CD4-positive, alpha-beta T cell treated with Interleukin-17A for 1 hour (primary cell): Measurements from ENCODE around the gene FKBP4.

Experiments
- DNase-seq: peaks from one replicate; pipeline ENCODE4 v3.0.0-alpha.2; 2020

FKBP4 gene

DNA sequence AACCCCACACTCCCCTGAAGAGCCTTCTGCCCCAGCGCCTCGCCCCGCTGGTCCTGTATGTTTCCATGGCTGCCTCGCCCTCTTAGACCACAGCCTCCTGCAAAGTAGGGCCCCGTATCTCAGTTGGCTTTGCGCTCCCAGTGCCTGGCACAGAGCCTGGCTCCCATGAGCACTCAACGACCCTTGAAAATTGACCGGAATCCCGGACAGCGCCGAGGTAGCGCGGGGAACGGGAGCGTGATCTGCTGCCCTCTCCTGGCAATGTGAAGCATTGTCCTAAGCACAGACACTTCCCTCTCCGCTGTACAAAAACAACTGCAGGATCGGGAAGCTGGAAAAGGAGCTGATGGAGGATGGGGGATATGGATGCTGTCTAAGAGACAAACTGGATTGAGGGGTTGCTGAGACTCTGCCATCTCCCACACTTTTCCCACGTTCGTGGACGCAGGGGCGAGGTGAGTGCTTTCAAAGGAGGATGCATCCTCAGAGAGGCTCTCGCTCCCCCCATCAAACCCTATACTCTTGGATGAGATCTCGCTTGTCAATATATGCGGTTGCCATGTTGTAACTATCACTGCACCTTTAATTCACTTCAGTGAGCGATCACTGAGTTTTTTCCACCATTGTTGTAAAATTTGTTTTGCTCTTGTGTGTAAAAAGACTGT lies 10.7 kb upstream of the FKBP4 start:
- DNase-seq = peak; percentile 53

DNA sequence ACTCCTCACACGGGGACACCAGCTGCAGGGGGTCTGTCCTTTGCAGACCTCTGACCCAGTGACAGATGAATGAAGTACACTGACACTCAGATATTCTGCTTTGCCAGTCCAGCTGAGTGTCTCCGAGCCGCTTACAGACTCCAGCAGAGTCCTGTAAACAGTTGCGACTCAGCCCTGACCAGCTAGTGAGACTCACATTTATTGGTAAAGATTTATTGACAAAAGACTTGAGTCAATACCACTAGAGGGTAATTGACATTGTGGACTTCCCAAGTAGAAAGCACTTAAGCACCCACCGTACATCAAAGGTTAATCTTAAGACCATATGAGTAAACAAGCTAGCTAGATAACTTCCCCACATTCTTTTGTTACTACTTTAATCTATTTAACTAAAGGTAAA lies 9.8 kb upstream of the FKBP4 start:
- no peak for DNase-seq

DNA sequence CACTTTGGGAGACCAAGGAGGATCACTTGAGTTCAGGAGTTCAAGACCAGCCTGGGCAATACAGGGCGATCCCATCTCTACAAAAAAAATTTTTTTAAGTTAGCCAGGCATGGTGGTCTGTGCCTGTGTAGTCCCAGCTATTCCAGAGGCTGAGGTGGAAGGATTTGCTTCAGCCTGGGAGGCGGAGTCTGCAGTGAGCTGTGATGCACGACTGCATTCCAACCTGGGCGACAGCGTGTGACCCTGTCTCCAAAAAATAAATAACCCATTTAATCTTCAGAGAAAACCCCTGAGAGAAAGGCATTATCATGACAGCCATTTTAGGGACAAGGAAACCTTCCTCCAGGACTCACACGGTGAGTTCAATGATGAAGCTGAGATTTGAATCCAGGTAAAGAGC lies 3.7 kb upstream of the FKBP4 start:
- DNase-seq = no peak

DNA sequence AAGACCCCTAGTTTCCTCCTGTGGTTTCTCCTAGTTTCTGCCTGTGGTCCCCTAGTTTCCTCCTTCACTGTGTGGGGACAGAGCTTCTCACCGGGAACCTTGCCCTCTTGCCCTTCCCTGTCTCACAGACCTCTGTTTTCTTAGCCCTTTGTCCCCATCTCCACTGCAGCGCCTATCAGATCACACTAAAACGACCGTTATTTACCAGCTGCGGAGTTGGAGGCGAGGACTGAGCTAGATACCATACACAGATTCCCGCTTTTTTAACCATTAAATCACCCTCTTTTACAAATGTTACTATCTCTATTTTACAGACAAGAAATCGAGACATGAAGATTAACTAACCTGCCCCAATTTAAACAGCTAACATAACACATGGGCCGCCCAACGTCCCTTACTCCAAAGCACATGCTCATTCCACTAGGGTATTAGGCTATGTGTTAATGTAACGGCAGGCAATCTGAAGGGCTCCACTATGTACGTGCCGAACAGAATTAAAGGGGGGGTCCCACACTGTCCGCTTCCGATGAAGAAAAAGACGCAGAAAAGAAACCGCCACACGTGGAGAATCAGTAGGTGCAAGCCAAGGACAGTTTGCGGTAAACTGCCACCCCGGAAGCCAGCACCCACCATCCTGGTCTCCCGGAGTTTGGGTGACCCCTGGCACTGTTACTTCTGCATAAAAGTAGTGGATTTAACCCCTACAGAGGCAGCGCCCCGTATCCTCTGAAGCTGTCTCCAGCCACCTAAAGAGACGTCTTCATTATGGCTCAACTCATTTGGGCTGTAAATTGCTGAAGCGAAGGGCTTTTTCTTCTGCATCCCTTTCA lies 1.9 kb upstream of the FKBP4 start:
- DNase-seq = no peak

DNA sequence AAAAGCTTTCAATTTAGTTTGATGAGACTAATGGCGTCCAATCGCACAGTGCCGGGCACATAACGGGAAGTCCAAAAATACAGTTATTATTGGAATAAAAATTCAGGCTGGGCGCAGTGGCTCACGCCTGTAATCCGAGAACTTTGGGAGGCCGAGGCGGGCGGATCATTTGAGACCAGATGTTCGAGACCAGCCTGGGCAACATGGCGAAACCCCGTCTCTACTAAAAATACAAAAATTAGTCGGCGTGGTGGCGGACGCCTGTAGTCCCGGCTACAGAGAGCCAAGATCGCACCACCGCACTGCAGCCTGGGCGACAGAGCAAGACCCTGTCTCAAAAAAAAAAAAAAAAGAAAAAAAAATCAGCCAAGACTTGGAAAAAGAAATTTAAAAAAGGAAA lies 1.2 kb upstream of the FKBP4 start:
- DNase-seq = no peak

DNA sequence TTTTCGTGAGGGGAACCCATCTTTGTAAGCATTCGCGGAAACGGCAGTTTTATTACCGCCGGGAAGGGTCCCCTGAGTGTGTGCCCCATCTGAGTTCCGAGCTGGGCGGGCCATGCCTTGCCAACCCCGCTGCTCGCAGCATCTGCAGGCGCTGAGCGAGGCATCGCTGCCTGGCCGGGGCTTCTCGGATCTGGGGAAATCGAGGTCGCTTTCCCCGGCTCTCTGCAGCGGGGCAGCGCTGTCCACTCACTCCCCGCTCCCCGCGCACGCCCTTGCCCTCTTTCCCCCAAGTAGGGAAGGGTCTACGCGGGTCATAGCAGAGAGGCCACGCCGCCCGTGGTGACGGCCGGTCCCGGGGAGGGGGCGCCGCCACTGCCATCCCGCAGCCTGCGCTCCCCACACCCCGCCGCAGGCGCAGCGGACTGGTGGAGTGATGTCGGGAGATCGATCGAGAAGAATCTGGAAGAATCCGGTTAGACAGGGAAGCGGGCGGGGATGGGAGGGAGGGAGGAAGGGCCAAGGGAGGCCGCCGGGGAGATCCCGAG lies 507 bp upstream of the FKBP4 start:
- peak; percentile 17 for DNase-seq

DNA sequence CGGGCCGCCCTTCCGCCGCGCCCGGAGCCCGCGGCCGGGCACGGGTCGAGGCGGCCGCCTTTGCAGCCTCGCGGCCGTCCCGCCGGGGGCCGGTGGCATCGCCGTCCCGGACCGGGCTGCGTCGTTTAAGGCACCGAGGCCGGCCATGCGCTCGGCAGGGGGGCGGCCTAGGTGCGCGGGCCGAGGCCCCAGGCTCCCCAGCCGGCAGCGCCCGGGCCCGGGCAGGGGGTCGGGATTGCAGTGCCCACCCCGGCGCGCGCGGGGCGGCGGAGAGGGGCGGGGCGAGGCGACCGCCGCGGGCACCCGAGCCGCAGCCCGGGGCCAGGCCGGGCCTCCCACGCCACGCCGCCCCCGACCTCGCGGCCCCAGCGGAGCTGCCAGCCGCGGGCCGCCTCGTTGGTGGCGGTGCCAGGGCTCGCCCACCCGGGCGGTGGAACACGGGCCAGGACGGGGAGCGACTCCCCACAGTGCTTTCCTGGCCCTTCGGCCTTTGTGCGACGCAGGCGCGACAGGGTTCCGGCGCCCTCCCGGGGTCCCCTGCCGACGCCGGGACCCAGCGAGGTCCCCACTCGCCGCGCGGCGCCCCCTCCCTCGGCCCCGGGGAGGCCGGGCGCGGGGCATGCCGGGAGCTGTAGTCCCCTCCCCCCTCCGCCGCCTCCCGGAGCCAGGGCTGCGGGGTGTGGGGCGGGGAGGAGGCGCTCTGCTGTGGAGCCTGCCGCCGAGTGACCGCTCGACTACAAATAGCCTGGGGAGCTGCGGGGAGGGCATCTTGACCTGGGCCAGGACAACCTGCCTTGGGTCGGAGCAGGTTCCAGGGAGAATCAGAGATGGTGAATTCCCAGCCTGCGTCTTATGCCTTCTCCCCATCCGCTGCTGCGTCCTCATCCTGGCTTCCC lies 769 bp downstream of the FKBP4 start:
- peak; percentile 72 for DNase-seq

DNA sequence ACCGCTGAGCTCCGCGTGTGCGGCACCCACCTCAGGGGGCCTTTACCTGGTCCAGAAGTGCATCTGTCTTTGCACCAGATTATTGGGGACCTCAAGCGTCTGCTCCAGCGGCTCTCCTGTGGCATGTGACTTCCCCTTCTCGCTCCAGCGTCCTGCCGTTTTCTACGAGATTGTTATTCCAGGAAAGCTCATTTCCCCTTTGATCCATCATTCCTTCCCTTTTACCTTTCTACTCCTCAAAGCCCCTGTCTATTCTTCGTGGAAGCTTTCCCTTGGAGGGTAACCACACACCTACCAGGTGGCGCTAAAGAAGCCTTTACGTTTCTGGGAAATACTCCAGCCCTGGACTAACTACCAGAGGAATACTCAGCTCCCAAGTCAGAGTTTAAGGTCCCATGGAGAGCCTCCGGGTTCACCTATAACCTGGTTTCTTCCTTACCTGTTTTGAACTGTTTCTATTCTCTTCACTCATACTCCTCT lies 1.5 kb downstream of the FKBP4 start:
- no peak for DNase-seq

DNA sequence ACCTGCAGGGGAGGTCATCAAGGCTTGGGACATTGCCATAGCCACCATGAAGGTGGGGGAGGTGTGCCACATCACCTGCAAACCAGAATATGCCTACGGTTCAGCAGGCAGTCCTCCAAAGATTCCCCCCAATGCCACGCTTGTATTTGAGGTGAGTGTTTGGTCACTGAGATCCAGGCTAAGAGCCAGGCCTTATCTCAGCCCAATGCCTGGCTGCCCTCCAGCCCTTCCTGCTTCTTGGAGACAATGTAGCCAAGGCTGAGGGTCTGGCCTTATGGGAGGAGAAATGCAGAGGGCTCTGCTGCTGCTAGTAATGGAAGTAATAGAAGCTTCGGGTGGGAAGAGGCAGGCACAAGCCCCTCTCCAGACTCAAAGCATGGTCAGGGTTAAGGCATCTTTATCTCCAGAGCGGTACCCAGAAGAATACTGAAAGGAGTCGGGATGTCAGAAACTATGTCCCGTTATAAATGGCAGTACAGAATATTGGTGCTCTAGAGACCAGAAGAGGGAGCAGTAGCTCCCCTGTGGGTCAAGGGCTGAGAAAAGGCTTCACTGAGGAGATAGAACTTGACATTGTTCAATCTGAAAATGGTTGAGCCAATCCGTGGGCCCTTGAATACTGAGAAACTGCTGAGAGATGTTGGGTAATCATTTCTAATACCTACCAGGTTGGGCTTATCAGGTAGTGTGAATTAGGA lies 3.1 kb downstream of the FKBP4 start:
- no peak for DNase-seq

DNA sequence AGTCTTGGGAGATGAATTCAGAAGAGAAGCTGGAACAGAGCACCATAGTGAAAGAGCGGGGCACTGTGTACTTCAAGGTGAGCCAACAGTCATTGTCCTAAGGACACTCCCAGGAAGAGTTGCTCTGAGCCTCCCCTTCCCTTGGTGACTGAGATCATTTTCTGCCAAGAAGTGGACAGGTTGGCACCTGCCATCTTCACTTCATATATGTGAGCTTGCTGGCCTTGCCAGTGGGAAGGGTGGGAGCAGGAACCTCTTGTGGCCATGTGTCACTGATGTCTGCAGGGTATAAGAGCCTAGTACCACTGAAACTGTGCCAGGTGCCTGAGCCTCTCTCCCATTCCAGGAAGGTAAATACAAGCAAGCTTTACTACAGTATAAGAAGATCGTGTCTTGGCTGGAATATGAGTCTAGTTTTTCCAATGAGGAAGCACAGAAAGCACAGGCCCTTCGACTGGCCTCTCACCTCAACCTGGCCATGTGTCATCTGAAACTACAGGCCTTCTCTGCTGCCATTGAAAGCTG lies 5.3 kb downstream of the FKBP4 start:
- no peak for DNase-seq

DNA sequence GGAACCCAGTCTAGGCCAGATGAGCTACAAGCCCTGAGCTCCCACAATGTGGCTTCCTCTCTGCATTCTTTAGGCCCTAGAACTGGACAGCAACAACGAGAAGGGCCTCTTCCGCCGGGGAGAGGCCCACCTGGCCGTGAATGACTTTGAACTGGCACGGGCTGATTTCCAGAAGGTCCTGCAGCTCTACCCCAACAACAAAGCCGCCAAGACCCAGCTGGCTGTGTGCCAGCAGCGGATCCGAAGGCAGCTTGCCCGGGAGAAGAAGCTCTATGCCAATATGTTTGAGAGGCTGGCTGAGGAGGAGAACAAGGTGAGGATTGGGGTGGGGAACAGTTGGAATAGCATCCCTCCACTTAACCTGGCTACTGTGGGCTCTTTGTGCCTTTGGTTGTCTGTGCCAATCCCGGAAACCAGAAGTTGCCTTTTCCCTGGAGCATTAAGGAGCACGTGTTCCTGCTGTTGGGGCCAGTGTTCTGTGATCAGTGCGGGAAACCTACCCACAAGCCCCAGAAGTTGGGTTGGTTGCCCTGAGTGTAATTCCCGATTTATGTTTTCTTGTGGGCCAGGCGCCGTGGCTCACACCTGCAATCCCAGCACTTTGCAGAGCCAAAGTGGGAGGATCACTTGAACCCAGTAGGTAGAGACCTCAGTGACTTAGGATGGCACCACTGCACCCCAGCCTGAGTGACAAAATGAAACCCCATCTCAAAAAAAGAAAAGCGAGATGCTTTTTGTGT lies 6.4 kb downstream of the FKBP4 start:
- DNase-seq = no peak

DNA sequence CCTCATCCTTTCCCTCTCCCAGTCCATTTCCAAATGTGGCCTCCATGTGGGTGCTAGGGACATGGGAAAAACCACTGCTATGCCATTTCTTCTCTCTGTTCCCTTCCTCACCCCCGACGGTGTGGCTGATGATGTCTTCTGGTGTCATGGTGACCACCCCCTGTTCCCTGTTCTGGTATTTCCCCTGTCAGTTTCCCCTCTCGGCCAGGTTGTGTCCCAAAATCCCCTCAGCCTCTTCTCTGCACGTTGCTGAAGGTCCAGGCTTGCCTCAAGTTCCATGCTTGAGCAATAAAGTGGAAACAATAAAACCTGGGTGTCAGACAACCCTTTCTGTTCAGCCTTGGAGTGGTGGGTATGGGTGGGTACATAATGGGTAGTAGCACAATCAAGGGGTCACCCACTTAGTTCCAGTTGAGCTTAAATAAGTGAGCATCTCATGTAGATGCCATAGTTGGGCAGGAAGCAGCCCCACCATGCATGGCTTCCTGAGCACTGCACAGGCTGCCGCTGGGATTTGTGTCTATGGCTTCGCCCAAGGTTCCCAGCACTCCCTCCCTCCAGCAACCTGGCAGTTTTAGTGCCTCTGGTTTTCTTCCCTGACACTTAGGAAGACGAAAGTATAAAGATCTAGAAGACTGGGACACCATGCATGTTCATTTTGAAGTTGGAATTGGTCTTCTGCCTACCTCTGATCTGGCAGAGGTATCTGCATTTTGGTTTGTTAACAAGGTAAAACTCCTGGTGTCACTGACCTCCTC lies 9.0 kb downstream of the FKBP4 start:
- no peak for DNase-seq

DNA sequence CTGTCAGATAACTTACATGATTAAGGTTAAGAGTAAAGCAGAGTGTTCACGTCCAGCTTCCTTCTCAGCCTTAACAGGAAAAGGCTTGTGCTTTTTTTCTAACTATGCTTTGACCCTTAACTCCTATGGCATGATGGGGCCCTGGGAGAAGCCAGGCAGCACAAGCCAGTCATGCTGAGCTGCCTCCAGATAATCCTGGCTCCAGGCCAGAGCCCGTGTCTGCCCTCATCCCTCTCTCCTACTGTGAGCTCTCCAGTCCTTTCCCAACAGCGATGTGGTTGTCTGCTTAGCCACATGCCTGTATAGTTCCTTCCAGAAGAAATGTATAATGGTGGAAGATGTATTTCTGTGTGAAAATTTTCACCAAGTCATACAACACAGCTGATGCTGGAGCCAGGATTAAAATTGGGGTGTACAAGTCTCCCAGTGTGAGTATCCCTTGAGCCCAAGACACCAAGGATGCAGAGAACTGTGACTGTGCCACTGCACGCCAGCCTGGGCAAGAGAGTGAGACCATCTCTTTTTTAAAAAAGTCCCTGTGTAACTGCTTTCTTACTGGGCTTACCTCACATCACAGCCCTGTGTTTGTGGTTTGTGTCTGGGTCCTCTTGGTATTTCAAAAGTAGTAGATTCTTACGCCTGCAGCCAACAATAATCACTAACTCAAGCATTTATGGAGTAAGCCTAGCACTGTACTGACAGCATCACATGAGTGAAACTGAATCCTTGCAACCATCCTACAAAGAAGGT lies 9.8 kb downstream of the FKBP4 start:
- no peak for DNase-seq

DNA sequence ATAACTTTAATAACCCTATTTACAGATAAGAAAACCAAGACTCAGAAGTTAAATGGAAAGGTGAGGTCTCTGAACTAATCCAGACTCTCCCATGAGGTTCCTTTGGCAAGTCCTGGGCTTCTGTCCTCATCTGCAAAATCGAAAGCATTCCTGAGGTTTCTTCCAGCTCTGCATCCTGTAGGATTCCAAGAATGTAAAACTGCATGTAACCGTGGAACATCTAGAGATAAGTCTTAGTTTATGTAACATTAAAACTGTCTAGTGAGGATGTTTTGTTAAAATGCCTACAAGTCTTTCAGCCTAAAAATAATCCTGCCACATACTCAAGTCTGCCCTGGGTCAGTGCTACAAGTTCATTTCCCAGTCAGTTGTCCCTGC lies 10.4 kb downstream of the FKBP4 start:
- DNase-seq = no peak

DNA sequence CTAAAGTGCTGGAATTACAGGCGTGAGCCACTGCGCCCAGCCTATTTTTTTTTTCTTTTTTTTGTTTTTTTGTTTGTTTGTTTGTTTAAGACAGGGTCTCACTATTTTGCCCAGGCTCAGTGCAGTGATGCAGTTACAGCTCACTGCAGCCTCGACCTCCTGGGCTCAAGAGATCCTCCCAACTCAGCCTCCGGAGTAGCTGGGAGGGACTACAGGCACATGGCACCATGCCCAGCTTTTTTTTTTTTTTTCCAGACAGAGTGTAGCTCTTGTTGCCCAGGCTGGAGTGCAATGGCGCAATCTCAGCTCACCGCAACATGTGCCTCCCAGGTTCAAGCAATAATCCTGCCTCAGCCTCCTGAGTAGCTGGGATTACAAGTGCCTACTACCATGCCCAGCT lies 11.9 kb downstream of the FKBP4 start:
- DNase-seq = no peak

DNA sequence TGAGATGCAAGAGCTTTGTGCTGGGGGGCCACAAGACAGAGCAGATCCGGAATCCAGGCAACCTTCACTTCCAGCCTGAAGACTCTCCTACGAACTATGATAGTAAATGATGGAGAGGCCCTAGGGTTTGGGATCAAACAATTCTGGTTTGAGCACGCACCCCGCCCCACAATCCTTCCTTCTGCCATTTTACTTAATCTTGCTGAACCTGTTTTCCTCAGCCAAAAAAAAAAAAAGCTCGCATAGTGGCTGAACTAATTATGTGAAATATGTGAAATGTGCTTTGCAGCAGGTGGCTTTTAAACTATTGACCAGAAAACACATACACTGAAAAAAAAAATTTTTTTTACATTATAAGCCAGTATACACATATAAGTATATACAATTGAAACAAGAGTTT lies 17.0 kb downstream of the FKBP4 start:
- no peak for DNase-seq

DNA sequence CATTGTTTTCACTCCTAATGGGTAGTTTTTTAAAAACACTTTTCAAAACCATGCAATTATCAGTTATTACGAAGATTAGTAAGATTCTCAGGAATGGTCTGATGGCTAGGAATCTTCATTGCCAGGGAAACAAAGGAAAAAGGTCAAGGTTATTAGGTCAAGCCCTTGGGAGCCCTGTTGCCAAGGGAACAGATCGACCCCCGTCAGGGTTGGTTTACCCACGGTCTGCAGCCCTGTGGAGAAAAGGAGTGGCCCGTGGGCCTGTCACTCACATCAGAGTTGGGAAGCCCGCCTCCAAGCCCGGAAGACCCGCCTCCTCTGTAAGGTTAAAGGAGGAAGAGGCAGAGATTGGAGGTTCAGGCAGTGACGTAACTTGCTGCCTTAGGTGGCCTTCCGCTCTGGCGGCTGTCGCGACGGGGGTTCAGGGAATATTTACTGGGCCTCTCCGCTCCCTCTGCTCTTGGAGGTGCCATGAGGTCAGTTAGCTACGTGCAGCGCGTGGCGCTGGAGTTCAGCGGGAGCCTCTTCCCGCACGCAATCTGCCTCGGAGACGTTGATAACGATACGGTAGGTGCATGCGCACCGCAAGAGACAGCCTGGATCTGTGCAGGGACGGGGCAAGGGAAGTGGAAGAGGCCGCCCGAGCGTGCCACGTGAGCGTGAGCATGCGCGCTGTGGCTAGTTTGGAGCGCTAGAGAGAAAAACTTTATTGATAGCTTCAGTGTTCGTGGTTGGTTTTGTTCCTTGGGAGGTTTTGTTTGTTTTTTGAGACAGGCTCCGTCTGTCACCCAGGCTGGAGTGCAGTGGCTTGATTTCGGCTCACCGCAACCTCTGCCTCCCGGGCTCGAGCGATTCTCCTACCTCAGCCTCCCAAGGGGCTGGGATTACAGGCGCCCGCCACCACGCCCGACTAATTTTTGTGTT lies 17.8 kb downstream of the FKBP4 start, which contains the start of gene ITFG2:
TSS of gene ITFG2 (plus strand) at position 379 of the 924 bp plus-strand sequence. CDS start at position 472, 93 bp downstream.
- peak; percentile 98 for DNase-seq
